Measurements from ENCODE around the gene NGB. TPM values are rescaled to one million over a fixed set of nuclear protein-coding genes. Genes with fewer than 3 reads are reported as not detected.

Gene NGB
- total RNA-seq, 2 experiments from 2014 or later = not detected

GRCh38 chr14:77240336-77240915 is 30.6 kb downstream of the NGB start:
- intact Hi-C loops (cut with DNase I, micrococcal nuclease) = no loop called here
- H3K36me3 Mint-ChIP-seq (ENCODE audit: low read depth) = no peaks in the 10 kb centered on the region
- H3K9me3 Mint-ChIP-seq = no peaks in the 10 kb centered on the region
- H3K27ac ChIP-seq (ENCODE audit: low read depth in 1 of 2, low read length in 2 of 2) = no peak overlapping the region
- peaks cover 0 to 2% of the 10 kb centered on the region in 2 experiments for H3K27me3 ChIP-seq (ENCODE audit: control insufficient read depth in 1 of 2, insufficient read depth in 2 of 2, low read length in 2 of 2)
- H3K36me3 ChIP-seq (ENCODE audit: insufficient read depth, low read length) = no peaks in the 10 kb centered on the region
- H3K4me3 ChIP-seq (ENCODE audit: low read length) = no peak overlapping the region
- H3K4me1 ChIP-seq (ENCODE audit: insufficient read depth, low read length) = no peaks in the 10 kb centered on the region
- no peaks in the 10 kb centered on the region for H3K4me1 Mint-ChIP-seq (ENCODE audit: low read depth)
- ChIA-PET POLR2A (no interaction called here), CTCF (no interaction called here)
- no peaks in the 10 kb centered on the region for H3K27me3 Mint-ChIP-seq
- no peak for TF ChIP-seq CTCF (IDR thresholded peaks at IDR 0.05)
- DNase-seq (no peak), ATAC-seq (ENCODE audit: poor library complexity) (no peak)
- peaks cover 0 to 7% of the 10 kb centered on the region in 2 experiments for H3K9me3 ChIP-seq (ENCODE audit: control insufficient read depth in 1 of 2, insufficient read depth in 1 of 2, low read length in 2 of 2)
- H3K4me3 Mint-ChIP-seq = no peak overlapping the region
- H3K27ac Mint-ChIP-seq = no peak overlapping the region

- no peak for TF ChIP-seq CTCF (IDR thresholded peaks at IDR 0.05)
- intact Hi-C loops (cut with DNase I, micrococcal nuclease) = no loop called here
- Mint-ChIP-seq H3K4me1 (ENCODE audit: low read depth) (no peaks in the 10 kb centered on the region), H3K4me3 (no peak overlapping the region), H3K27ac (no peak overlapping the region), H3K9me3 (no peaks in the 10 kb centered on the region), H3K36me3 (ENCODE audit: low read depth) (no peaks in the 10 kb centered on the region), H3K27me3 (no peaks in the 10 kb centered on the region)
- CTCF ChIA-PET = no interaction called here
- H3K27me3 ChIP-seq (ENCODE audit: control insufficient read depth in 1 of 2, insufficient read depth in 2 of 2, low read length in 2 of 2) = peaks cover 0 to 2% of the 10 kb centered on the region in 2 experiments
- H3K27ac ChIP-seq (ENCODE audit: low read depth in 1 of 2, low read length in 2 of 2) = no peak overlapping the region
- H3K4me1 ChIP-seq (ENCODE audit: insufficient read depth, low read length) = no peaks in the 10 kb centered on the region
- no peak for ATAC-seq (ENCODE audit: poor library complexity)
- POLR2A ChIA-PET = no interaction called here
- peaks cover 0 to 7% of the 10 kb centered on the region in 2 experiments for H3K9me3 ChIP-seq (ENCODE audit: control insufficient read depth in 1 of 2, insufficient read depth in 1 of 2, low read length in 2 of 2)
- H3K36me3 ChIP-seq (ENCODE audit: insufficient read depth, low read length) = no peaks in the 10 kb centered on the region
- DNase-seq = no peak
- H3K4me3 ChIP-seq (ENCODE audit: low read length) = no peak overlapping the region
These were observed 31.6 kb downstream of the NGB start for GRCh38 chr14:77239412-77239811.

GRCh38 chr14:77238996-77239395 is 32.0 kb downstream of the NGB start:
- peaks cover 0 to 7% of the 10 kb centered on the region in 2 experiments for H3K9me3 ChIP-seq (ENCODE audit: control insufficient read depth in 1 of 2, insufficient read depth in 1 of 2, low read length in 2 of 2)
- CTCF ChIA-PET = no interaction called here
- H3K9me3 Mint-ChIP-seq = no peaks in the 10 kb centered on the region

More at GRCh38 chr14:77238996-77239395, 32.0 kb downstream of the NGB start:
- intact Hi-C loops (cut with DNase I, micrococcal nuclease) = no loop called here
- Mint-ChIP-seq H3K27me3 (no peaks in the 10 kb centered on the region), H3K27ac (no peak overlapping the region), H3K4me3 (no peak overlapping the region), H3K4me1 (ENCODE audit: low read depth) (no peaks in the 10 kb centered on the region), H3K36me3 (ENCODE audit: low read depth) (no peaks in the 10 kb centered on the region)
- Histone ChIP-seq H3K27ac (ENCODE audit: low read depth in 1 of 2, low read length in 2 of 2) (no peak overlapping the region), H3K36me3 (ENCODE audit: insufficient read depth, low read length) (no peaks in the 10 kb centered on the region), H3K4me3 (ENCODE audit: low read length) (no peak overlapping the region), H3K4me1 (ENCODE audit: insufficient read depth, low read length) (no peaks in the 10 kb centered on the region), H3K27me3 (ENCODE audit: control insufficient read depth in 1 of 2, insufficient read depth in 2 of 2, low read length in 2 of 2) (peaks cover 0 to 2% of the 10 kb centered on the region in 2 experiments)
- POLR2A ChIA-PET = no interaction called here
- no peak for ATAC-seq (ENCODE audit: poor library complexity)
- no peak for TF ChIP-seq CTCF (IDR thresholded peaks at IDR 0.05)
- DNase-seq = no peak
